Ecto neural progenitor cell (in vitro differentiated cells): ENCODE measurements around the gene DAGLA.
A peak's percentile ranks its signal among the peaks of the same experiment; 100 is the strongest.
"Not testable (repeated sequence)": the region's sequence is repeated elsewhere in the genome, so short reads cannot be mapped to it uniquely, and the experiment has no call there.

ENCODE experiments used
- DNase-seq: peaks from one replicate; pipeline ENCODE4 v3.0.0-alpha.2; 2018; ENCODE audit warnings: low spot score

The DAGLA gene

DNA sequence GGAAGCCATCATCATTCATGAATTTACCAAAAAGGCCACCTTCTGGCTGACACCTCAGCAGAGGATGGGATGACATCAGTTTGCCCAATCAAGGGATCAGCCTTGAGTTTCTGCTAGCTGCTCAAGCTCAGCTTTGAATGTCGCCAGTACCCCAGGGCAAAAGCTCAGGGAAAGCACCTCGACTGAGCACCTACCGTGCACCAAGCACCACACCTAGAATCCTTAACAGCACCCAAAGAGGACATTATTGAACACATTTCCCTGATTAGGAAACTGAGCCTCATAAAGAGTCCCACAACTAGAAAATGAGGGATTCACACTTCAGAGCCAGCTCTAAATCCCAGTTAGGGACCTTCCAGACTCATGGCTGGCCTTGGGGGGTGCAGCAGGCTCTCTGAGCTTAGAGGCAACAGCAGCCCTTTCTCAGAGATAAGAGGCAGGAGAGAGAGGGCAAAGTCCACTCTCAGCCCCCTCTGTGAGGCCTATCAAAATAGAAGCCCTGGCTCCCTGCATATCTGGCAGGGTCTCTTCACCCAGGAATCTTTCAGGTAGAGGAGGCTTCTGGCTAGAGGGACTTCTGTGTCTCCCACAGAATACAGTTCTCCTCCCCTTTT is 13.4 kb upstream of the DAGLA start:
- DNase-seq, result no peak

DNA sequence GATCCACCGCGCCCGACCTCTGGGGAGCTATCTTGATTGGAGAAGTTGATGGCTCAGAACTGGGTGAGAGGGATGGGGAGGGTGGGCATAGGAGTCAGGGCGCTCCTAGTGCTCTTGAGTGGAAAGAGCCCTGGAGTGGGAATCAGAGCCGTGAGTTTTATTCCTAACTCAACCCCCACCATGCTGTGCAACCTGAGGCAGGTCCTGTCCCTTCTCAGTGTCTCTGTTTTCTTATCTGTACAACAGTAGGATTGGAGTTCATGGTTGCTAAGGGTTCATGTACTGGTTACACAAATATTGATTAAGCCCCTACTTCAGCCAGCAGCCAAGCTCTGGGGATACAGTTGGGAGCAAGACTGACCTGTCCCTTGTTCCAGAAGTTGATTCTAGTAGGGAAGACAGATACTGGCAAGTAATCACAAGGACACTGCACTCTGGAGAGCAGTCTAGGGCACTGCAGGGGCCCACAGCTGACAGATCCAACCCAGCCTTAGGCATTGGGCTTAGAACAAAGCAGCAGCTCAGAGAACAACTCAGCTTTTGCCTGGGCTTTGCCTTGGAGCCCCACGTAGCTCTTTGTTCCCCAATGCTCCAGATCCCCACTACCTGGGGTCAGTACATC is 12.4 kb upstream of the DAGLA start:
- DNase-seq, result no peak

DNA sequence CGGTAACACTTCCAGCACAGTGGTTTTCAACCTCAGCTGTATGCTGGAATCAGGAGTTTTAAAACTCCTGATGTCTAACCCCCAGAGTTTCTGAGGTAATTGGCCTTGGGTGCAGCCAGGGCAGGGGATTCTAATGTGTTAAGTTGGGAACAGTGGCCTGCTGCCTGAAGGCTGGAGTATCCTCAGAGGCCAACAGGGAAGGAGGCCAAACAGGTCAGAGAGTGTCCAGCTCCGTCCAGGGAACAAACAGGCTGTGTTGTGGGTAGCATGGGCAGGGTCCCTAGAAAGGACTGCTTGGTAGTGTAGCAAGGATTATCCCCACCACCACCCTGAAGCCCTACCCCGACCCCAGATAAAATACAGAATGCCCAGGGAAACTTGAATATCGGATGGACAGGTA is 10.8 kb upstream of the DAGLA start:
- no peak for DNase-seq

DNA sequence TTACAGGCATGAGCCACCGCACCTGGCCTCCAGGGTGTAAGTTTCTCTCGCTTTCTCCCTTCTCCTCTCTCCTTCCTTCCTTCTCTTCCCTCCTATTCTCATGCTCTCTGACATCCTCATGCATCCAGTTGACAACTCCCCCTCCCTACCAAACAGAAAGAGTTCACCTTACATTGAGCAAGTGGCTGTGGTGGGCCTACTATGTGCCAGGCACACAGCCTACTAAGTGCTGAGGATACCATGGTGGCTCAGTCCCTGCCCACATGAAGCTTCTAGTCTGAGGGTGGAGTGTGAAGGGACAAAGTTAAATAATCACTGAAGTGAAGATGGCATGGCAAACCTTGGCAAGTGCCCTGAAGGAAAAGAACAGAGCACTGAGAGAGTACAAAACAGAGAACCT is 9.6 kb upstream of the DAGLA start:
- DNase-seq, result no peak

DNA sequence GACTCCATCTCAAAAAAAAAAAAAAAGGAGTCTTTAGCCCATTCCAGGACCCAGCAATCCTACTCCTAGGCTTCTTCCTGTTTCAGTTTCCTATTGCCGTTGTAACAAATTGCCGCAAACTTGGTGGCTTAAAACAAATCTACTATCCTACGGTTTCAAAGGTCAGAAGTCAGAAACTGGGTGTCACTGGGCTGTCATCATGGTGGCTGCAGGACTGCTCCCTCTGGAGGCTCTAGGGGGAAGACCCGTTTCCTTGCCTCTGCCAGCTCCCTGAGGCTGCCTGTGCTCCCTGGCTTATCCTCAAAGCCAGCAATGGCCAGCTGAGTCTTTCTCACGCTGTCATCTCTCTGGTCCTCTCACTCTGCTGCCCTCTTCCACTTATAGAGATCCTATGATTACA is 8.7 kb upstream of the DAGLA start:
- DNase-seq, result peak; percentile 49

DNA sequence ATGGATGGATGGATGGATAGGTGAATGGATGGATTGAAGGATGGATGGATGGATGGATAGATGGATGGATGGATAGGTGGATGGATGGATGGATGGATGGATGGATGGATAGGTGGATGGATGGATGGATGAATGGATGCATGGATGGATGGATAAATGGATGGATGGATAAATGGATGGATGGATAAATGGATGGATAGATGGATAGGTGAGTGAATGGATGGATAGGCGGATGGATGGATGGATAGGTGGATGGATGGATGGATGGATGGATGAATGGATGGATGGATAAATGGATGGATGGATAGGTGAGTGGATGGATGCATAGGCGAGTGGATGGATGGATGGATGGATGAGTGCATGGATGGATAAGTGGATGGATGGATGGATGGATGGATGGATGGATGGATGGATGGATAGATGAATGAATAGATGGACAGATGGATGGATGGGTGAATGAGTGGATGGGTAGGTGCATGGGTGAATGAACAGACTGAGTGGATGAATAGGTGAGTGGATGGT is 6.2 kb upstream of the DAGLA start:
- not testable (repeated sequence) for DNase-seq

DNA sequence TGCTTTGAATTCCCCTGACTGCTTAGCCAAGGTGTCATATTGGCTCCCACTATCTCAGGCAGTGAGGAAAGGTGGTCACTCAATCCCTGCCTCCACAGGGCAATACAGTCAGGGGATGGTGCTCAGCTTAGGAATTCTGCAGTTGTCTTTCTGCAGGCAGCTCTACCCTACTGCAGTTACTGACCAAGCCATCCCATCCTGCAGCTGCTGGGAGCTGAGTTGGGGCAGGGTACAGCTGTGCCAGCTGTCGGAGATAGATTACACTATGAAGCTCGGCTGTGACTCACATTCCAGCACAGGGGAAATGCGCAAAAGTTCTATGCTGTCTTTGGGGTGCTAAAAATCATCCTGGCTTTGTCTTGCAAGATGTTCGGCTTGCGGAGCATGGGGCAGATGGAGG is 4.4 kb upstream of the DAGLA start:
- DNase-seq, result no peak

DNA sequence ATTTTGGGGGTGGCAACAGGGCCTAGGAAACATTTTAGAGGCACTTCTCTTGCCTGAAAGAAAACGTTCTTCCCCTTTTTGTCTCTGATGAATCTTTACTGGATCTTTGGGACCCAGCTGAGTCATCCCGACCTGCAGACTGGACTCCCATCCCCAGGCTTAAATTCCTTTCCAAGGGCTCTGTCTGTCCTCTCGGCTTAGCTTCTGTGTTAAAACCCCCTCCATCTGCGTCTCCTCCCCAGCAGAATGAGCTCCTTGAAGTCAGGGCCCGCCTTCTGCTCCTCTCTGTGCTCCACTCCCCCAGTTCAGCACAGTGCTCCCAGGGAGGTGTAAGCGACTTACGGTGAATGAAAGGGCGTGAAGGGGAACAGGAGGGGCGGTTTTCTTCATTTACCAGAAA is 895 bp upstream of the DAGLA start:
- peak; percentile 54 for DNase-seq

DNA sequence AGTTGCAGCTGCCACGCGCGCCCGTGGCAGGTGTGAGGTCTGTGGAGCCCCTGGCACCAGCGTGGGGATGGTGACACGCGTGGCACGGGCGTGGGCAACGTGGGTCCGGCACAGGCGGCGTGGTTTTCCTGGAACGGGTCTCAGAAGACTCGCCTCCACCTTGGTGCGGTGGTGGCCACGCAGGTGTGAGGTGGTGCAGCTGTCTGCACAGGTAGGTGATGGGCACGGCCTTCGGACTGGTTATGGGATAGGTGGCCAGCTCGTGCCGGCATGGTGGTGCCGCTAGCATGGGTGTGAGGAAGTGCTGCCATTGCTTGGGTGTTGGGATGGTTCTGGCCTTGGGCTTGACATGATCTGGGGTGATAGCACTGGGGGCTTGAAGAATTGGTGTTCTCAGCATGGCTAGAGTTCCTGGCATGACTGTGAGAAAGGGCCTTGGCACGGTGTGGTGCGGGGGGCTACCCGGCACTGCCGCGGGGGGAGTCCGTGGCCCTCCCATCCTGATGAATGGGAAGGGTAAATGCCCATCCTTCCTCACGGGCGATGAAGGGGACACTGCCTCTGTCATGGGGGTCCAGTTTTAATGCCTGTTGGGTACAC is 531 bp downstream of the DAGLA start:
- DNase-seq, result peak; percentile 44

DNA sequence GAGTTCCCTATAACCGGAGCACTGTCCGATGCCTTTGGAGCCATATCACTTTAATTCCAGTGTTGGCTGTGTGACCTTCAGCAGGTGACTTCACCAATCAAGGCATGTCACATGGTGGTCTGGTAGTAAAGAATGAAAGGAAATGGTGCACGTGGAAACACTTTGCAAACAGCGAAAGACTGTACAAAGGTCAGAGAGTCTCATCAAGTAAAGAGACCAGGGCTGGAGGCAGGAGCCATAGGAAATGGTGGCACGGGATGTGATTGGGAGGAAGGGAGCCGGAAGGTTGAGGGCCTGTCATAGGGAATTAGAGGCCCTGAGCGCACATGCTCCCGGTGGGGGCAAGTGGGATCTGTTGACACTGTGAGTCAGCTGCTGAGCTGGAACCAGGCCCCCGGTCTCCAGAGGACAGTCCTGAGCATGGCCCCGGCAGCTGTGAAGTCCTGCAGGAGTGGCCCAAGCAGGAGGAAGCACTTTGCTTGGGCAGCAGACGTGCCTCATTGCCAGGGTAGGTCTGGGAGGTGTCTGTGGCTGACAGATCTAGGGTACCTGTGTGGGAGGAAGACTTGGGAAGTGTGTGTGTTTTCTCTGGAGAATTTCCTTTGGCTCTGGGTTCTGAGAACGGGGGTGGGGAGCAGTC is 2.0 kb downstream of the DAGLA start:
- peak; percentile 47 for DNase-seq

DNA sequence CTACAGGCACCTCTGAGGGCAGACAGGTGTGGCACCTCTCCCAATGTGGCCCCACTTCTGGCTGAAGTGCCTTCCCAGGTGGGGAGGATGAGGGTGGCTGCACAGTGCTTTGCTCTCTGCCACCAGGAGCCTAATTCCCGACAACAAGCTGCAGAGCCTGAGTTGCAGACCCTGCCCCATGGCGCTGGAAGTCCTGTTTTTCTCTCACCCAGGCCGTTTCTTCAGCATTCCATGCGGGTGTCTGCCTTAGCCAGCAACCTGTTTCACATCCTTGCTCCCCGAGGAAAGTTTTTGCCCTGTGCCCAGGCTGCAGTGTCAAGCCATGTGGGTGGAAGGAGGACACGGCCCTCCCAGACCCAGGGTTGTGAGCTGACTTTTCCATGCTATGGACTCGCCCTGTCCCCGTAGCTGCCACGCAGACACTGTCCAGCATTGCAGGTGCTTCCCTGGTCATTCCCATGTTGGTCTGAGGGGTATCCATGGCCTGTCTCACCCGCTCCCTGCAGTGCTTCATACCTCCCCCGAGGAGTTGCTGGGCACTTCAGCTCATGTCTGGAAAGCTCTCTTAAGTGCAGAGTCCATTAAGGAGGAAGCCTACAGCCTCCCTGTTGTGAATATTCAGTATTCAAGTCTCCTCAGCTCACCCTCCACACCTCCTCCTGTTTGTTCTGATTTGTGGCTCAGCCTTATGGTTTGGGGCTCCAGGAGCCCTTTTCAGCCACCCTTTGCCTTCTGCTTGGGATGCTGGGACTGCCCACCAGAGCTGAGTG is 2.9 kb downstream of the DAGLA start:
- no peak for DNase-seq

DNA sequence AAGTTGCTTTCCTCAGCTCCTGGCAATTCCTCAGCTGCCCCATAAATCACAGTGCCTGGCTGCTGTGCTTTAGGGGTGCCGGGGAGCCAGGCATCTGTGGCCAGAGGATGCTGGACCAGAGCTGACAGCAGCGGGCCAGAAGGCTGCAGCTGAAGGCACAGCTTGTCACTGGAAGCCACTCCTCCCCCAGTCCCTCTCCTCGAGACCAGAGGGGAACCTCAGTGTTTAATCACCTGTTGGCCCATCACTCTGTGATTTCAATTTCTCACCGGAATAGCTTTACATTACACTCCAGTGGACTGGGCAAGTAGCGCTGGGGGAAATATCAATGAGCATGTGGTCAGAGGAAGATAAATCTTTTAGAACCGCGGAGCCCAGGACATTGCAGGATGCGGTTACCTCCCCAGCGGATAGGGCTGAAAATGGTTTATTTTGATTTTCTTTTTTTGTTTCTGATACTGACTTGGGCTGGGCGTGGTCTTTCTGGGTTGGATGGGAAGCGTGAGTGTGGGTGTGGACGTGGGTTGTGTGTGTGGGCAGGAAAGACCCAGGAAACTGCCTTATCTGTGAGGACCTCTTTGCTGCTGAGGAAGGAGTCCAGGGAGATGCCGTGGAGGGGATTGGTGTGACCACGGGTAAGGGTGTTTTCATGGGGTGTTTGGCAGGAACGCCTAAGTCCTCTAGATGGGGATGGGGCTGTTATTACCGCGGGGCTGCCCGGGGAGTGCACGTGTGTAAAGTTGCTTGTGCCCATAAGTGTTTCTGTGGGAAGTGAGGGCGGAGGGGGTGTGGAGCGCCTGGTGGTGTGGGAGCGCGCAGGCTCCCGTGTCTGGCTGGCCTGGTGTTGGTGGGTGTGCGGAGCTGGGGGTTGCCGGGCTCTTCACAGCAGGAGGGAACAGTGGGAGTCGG is 4.0 kb downstream of the DAGLA start:
- peak; percentile 52 for DNase-seq

DNA sequence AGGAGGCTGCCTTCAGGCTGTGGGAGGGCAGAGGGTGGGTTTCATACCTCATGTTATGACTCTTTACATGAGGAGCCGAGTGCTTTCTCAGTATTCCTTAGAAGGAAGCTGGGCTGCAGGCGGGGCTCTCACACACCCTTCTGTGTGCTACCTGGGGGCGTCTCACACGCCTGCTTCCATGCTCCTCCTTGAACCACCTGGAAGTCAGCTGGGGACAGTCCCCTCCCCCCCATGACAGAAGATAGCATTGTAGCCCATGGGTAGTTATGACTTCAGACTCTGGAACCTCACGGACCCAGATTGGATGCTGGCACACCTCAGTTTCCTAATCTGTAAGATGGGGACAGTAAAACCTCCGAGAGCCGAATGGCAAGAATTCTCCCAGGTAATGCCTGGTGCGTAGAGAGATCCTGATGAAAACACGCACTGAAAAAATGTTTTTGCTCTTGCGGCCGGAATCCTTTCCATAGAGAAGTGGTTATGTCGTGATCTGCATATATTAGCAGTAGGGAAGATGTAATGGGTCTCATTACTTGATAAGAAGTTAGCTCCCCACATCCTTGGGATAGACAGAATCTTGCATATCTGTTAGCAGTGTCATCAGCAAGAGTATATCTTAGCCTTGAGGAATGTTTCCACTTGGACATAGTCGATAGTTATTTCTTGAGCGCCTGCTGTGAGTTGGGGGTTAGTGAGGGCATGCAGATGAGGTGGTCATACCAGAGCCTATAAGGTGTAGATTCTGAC is 4.9 kb downstream of the DAGLA start:
- DNase-seq, result no peak

DNA sequence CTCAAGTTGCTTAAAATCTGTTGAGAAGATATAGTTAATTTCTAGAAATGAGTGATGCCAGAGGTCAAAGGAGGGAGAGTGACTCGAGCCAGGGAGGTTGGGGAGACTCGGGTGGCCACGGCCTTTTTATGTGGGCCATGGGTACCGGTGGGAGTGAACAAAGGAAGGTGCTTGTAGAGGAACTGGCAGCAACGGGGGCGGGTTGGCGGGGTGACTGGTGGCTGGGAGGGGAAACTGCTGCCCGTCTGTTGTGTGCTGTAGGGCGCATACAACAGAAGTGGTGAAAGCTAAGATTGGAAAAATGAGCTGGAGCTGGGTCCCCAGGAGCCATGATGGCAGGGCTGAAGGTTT is 5.4 kb downstream of the DAGLA start:
- no peak for DNase-seq

DNA sequence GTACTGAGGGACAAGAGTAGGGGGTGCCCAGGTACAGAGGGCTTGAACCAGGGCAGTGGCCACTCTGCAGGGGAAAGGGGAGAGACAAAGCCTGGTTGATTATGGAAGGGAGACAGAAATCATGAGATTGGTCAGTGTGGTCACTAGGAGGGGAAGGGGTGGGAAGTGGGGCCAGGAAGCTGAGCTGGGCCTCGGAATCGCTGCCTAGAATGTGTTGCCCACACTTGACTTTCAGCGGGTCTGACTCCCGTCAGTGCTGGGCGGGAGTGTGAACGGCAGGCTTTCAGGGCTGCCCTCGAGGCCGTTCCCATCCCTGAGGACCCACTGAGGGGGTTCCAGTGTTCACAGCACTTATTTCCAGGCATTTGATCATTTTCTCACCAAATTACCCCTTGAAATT is 5.9 kb downstream of the DAGLA start:
- DNase-seq, result no peak

DNA sequence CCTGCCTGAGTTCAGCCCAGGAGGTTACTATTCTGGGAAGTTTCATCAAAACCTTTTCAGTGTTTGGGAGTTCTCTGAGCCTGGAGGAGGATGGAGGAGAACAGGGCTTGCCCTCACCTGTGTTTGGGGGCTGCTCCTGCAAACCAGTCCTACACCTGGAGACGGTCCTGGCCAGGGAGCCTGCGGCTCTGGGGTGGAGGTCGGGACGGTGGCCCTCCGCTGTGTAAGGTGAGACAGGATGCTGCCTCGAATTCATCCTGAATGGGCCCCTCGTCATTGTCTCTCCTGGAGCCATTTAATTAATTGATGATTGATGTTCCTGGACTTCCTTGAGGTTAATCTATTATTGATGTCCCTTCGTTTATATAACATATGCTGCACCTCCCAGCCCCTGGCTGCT is 6.3 kb downstream of the DAGLA start:
- no peak for DNase-seq

DNA sequence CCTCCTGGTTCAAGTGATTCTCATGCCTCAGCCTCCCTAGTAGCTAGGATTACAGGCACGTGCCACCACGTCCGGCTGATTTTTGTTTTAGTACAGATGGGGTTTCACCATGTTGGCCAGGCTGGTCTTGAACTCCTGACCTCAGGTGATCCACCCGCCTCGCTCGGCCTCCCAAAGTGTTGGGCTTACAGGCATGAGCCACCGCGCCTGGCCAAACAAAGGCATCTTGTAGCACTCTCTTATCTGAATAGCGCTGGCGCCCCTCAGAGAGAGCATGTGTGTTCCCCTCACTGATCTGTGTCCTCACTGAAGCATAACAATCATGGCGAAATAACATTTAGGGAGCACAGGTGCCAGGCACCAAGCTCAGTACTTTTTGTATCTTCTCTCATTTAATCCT is 7.2 kb downstream of the DAGLA start:
- DNase-seq, result no peak

DNA sequence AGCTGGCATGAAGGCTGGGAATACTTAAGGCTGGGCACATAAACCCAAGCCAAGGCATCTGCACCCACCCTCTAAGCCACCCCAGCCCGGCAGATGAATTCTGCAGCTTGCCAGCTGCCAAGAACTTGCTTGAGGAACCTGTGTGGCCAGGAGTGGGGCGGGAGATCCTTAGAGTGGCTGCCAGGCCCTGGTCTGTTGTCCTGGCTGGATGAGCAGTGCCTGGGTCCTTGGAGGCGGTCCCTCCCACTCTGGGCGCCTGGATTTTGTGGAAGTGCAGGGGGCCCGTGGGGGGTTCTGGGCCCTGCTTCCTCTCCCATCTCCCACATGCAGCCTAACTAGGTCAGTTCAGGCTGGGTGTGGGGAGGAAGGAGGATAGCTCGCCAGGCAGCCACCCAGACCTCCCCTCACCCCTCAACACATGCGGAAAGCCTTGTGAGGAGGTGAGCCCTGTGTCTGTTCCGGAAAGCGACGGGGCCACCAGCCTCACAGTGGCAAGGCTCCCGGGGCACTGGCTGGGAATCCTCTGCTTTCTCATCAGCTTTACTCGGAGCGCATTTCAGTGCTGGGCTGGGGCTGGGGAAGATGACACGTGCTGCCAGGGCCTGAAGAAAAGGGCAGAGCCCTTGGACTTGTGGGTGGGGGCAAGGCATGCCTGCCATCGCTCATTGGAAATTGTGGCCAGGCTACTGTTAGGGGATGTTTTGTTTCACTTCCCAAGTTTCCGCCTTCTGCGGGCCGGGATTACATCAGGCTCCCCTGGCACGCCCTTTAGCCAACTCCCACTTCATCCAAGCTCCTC is 8.4 kb downstream of the DAGLA start:
- no peak for DNase-seq

DNA sequence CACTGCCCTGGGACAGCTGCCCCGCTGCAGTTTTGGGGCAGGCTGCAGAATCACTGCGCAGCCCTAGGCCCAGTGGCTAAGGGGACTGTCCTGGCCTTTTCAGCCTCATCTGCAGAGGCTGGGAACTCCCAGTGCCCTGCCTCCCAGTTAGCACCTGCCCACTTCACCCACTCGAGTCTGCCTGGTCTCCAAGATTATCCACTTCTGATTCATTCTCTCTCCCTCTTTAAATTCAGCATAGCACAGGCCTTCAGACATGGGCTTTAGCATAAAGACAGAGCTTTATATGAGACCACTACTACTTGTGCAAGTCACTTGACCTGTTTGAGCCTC is 8.9 kb downstream of the DAGLA start:
- no peak for DNase-seq
